T-helper 1 cell treated with Interleukin-12 subunit alpha and Interleukin-12 subunit beta and Interleukin-4 antibody, amounts not matched to agents 30 μg/mL and 1 μg/mL, for 36 hours (primary cell): ENCODE data around the gene NACC2.

Experiments
- H3K27ac Mint-ChIP-seq: one replicate; pipeline ENCODE4 v1.8.0; 2021; ENCODE audit warnings: mild to moderate bottlenecking, mixed read lengths
- H3K27me3 Mint-ChIP-seq: one replicate; pipeline ENCODE4 v1.8.0; 2021; ENCODE audit warnings: low read depth, mixed read lengths
- H3K36me3 Mint-ChIP-seq: one replicate; pipeline ENCODE4 v1.8.0; 2021; ENCODE audit warnings: low read depth, mixed read lengths
- H3K4me1 Mint-ChIP-seq: one replicate; pipeline ENCODE4 v1.8.0; 2021; ENCODE audit warnings: low read depth, mixed read lengths
- H3K4me3 Mint-ChIP-seq: one replicate; pipeline ENCODE4 v1.8.0; 2021; ENCODE audit warnings: mild to moderate bottlenecking, moderate library complexity, mixed read lengths
- H3K9me3 Mint-ChIP-seq: one replicate; pipeline ENCODE4 v1.8.0; 2021; ENCODE audit warnings: mixed read lengths

Gene NACC2

DNA sequence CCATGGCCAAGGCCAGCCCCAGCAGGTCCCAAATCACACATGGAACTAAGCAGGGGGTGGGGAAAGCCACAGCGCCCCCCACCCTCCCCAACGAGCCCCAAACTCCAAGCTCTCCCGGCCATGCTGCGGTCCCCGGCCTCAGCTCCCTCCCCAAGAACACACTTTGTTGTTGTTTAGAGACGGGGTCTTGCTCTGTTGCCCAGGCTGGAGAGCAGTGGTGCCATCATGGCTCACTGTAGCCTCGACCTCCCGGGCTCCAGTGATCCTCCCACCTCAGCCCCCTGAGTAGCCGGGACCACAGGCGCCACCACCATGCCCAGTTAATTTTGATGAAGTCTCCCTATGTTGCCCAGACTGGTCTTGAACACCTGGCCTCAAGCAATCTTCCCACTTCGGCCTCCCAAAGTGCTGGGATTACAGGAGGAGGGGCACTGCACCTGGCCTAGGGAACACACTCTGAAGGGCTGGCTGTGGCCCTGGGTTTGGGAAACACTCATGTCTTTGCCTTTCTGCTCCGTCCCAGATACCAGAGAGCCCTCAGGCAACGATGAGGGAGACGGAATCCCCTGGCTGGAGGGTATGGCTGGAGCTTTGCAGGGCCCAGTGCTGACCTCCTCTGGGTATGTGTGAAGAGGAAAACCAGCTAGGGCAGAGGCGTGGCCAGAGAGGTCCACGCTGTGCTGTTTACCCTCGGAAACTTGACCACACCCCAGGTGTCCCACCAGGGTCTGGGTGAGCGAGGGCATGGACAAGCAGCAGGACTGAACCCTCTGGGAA lies 80.8 kb downstream of the NACC2 start:
- H3K4me1 Mint-ChIP-seq = no peaks in the 10 kb centered on the region
- H3K9me3 Mint-ChIP-seq = no peaks in the 10 kb centered on the region
- no peaks in the 10 kb centered on the region for H3K27me3 Mint-ChIP-seq
- no peaks in the 10 kb centered on the region for H3K36me3 Mint-ChIP-seq
- no peak overlapping the region for H3K27ac Mint-ChIP-seq
- no peak overlapping the region for H3K4me3 Mint-ChIP-seq

DNA sequence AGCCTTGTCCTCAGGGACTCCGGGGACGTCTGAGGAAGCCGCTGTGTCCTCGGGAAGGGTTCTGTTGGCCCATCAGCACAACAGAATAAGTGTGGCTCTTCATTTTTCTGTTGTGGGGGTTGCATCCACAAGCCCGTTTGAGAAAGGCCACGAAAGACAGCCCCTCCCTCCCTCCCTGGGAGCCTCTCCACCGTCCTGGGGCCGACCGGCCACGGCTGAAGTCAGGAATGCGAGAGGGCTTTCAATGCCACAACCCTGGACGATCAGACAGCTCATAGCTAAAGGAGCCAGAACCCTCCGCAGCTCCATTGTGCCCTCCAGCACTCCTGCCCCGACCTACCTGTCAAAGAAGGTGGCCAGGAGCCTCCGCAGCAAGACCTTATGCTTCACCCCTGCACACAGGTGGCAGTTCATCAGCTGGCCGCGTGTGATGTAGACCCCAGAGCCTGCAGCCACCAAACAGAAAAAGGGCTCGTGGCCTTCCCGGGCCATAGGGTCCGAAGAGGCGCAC lies 81.5 kb downstream of the NACC2 start:
- no peak overlapping the region for H3K27ac Mint-ChIP-seq
- no peak overlapping the region for H3K4me3 Mint-ChIP-seq
- no peaks in the 10 kb centered on the region for H3K27me3 Mint-ChIP-seq
- no peaks in the 10 kb centered on the region for H3K36me3 Mint-ChIP-seq
- H3K4me1 Mint-ChIP-seq = no peaks in the 10 kb centered on the region
- no peaks in the 10 kb centered on the region for H3K9me3 Mint-ChIP-seq

- no peaks in the 10 kb centered on the region for H3K4me1 Mint-ChIP-seq
- no peaks in the 10 kb centered on the region for H3K9me3 Mint-ChIP-seq
- H3K36me3 Mint-ChIP-seq = no peaks in the 10 kb centered on the region
- H3K27ac Mint-ChIP-seq = no peak overlapping the region
- no peak overlapping the region for H3K4me3 Mint-ChIP-seq
- H3K27me3 Mint-ChIP-seq = no peaks in the 10 kb centered on the region
Observed at GRCh38 chr9:136013116-136013515, 82.0 kb downstream of the NACC2 start.

DNA sequence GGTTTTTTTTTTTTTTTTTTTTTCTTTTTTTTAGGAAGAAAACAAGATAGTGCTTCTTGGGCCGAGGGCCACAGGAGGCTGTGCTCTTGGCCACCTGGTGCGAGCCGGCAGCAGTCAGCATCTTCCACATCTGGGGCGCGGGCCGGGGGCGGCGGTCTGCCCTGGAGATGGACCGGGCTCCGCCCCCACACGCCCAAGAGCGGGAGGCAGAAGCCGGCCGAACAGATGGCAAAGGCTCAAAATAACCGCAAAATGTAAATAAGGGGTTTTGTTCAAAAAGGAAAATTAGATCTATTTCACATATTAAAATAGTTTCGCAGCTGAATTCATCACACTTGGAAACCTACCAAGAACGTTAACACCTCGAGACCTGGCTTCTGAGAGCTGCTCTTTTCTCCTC lies 82.4 kb downstream of the NACC2 start:
- no peak overlapping the region for H3K4me3 Mint-ChIP-seq

GRCh38 chr9:136011703-136012496 lies 83.2 kb downstream of the NACC2 start:
- Mint-ChIP-seq H3K27me3 (no peaks in the 10 kb centered on the region), H3K4me1 (no peaks in the 10 kb centered on the region), H3K27ac (no peak overlapping the region), H3K9me3 (no peaks in the 10 kb centered on the region), H3K4me3 (no peak overlapping the region), H3K36me3 (no peaks in the 10 kb centered on the region)

More for the DNA sequence above, 82.4 kb downstream of the NACC2 start:
- Mint-ChIP-seq H3K9me3 (no peaks in the 10 kb centered on the region), H3K36me3 (no peaks in the 10 kb centered on the region), H3K27me3 (no peaks in the 10 kb centered on the region), H3K27ac (no peak overlapping the region), H3K4me1 (no peaks in the 10 kb centered on the region)

DNA sequence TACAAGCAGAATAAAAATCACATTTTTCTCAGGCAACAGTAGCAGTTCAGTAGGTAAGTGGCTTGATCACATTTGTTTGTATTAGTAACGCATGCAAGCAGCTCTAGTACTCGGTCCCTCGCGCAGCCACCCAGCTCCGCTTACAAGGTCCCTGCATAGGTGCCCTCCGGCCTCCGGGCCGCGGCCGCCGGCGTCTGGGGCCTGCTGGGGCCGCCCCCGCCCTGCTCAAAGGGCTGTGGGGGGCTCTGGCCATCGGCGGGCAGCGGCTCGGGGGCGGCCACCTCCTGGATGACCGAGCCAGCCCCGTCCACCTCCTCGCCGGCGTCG lies 83.8 kb downstream of the NACC2 start:
- no peak overlapping the region for H3K4me3 Mint-ChIP-seq
- no peaks in the 10 kb centered on the region for H3K36me3 Mint-ChIP-seq
- no peaks in the 10 kb centered on the region for H3K27me3 Mint-ChIP-seq
- no peaks in the 10 kb centered on the region for H3K4me1 Mint-ChIP-seq
- no peak overlapping the region for H3K27ac Mint-ChIP-seq
- no peaks in the 10 kb centered on the region for H3K9me3 Mint-ChIP-seq

- no peaks in the 10 kb centered on the region for H3K4me1 Mint-ChIP-seq
- H3K9me3 Mint-ChIP-seq = no peaks in the 10 kb centered on the region
- no peak overlapping the region for H3K4me3 Mint-ChIP-seq
- no peaks in the 10 kb centered on the region for H3K36me3 Mint-ChIP-seq
- H3K27me3 Mint-ChIP-seq = no peaks in the 10 kb centered on the region
- no peak overlapping the region for H3K27ac Mint-ChIP-seq
Observed at GRCh38 chr9:136010615-136011361, 84.3 kb downstream of the NACC2 start.

- Mint-ChIP-seq H3K4me3 (no peak overlapping the region), H3K36me3 (no peaks in the 10 kb centered on the region), H3K4me1 (no peaks in the 10 kb centered on the region), H3K27me3 (no peaks in the 10 kb centered on the region), H3K9me3 (no peaks in the 10 kb centered on the region), H3K27ac (no peak overlapping the region)
Observed at GRCh38 chr9:136010176-136010575, 84.9 kb downstream of the NACC2 start.

DNA sequence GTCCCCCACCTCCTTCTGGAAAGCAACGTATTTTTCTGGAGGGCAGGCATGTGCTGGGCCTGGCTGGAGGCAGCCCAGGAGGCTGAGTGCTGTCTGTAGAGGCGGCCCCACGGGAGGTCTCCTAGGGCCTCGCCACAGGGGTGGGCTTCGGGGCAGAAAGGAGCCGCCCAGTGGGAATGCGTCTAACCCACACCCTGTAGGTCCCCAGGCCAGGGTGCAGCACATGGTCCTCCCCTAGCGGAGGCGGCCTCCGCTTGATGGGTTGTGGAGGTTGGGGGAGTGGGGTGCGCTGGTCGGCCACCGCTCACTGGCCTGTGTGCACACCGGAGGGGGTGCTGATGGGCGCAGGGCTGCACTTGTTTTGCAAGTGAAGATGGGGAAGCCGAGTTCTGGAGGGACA lies 85.6 kb downstream of the NACC2 start:
- Mint-ChIP-seq H3K36me3 (no peaks in the 10 kb centered on the region), H3K4me3 (no peak overlapping the region), H3K27me3 (no peaks in the 10 kb centered on the region), H3K4me1 (no peaks in the 10 kb centered on the region), H3K27ac (no peak overlapping the region), H3K9me3 (no peaks in the 10 kb centered on the region)

- Mint-ChIP-seq H3K27ac (no peak overlapping the region), H3K36me3 (no peaks in the 10 kb centered on the region)
Observed at GRCh38 chr9:136008693-136008997, 86.4 kb downstream of the NACC2 start.

GRCh38 chr9:136007934-136008692 lies 87.0 kb downstream of the NACC2 start:
- Mint-ChIP-seq H3K27me3 (no peaks in the 10 kb centered on the region), H3K36me3 (no peaks in the 10 kb centered on the region), H3K4me1 (no peaks in the 10 kb centered on the region), H3K27ac (no peak overlapping the region), H3K4me3 (no peak overlapping the region), H3K9me3 (no peaks in the 10 kb centered on the region)

More at GRCh38 chr9:136008693-136008997, 86.4 kb downstream of the NACC2 start:
- no peaks in the 10 kb centered on the region for H3K9me3 Mint-ChIP-seq
- no peaks in the 10 kb centered on the region for H3K27me3 Mint-ChIP-seq
- H3K4me3 Mint-ChIP-seq = no peak overlapping the region
- no peaks in the 10 kb centered on the region for H3K4me1 Mint-ChIP-seq

- no peaks in the 10 kb centered on the region for H3K36me3 Mint-ChIP-seq
- no peaks in the 10 kb centered on the region for H3K27me3 Mint-ChIP-seq
- H3K27ac Mint-ChIP-seq = no peak overlapping the region
- no peaks in the 10 kb centered on the region for H3K4me1 Mint-ChIP-seq
- H3K9me3 Mint-ChIP-seq = no peaks in the 10 kb centered on the region
- no peak overlapping the region for H3K4me3 Mint-ChIP-seq
Observed at GRCh38 chr9:136007276-136007933, 87.7 kb downstream of the NACC2 start.

DNA sequence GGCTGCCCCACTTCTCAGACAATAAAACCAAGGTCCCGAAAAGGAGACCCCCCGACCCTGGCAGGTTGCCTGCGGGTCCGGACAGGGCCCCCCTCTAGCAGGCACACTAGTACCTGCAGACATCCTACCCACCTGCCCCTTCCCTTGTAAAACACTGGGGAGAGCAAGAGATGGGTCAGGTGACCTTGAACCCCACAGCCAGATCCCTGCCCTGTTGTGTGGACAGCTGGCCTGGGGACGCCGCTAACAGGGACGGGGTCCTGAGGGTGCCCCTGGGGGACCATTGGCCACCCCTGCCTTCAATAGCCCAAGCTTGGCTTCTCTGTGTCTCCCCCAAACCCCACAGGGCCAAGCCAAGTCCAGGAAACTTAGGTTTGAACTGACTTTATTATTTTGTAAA lies 88.9 kb downstream of the NACC2 start:
- H3K36me3 Mint-ChIP-seq = no peaks in the 10 kb centered on the region

GRCh38 chr9:136004712-136005111 lies 90.4 kb downstream of the NACC2 start:
- no peaks in the 10 kb centered on the region for H3K27me3 Mint-ChIP-seq
- no peaks in the 10 kb centered on the region for H3K4me1 Mint-ChIP-seq
- H3K4me3 Mint-ChIP-seq = no peak overlapping the region
- H3K9me3 Mint-ChIP-seq = no peaks in the 10 kb centered on the region
- no peaks in the 10 kb centered on the region for H3K36me3 Mint-ChIP-seq
- no peak overlapping the region for H3K27ac Mint-ChIP-seq

More for the DNA sequence above, 88.9 kb downstream of the NACC2 start:
- H3K9me3 Mint-ChIP-seq = no peaks in the 10 kb centered on the region
- no peaks in the 10 kb centered on the region for H3K4me1 Mint-ChIP-seq
- H3K27me3 Mint-ChIP-seq = no peaks in the 10 kb centered on the region
- no peak overlapping the region for H3K4me3 Mint-ChIP-seq
- H3K27ac Mint-ChIP-seq = no peak overlapping the region
